ENCODE measurements around the gene SHLD3.
"Not testable (repeated sequence)": the region's sequence is repeated elsewhere in the genome, so short reads cannot be mapped to it uniquely, and the experiment has no call there.

SHLD3 gene, protein sequence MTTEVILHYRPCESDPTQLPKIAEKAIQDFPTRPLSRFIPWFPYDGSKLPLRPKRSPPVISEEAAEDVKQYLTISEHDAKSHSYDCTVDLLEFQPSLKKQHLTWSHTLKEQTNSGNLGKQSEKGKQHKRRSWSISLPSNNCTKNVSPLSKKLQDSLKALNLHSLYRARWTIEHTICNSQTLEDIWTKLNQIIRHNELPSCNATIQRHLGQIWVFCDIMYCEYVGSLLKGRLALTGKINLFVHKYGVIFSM

GRCh38 chr5:65624571-65625555, at the start of gene SHLD3, which contains the start of gene TRAPPC13:
Gene SHLD3 (plus strand): TSS chr5:65625027. CDS start chr5:65629588, 4,561 bp downstream.
Gene TRAPPC13 (plus strand): TSS chr5:65625027. CDS start chr5:65625061, 34 bp downstream.
- DNase-seq (ENCODE audit: low read depth), result peak; percentile 87
- TF ChIP-seq, protein P1, sequence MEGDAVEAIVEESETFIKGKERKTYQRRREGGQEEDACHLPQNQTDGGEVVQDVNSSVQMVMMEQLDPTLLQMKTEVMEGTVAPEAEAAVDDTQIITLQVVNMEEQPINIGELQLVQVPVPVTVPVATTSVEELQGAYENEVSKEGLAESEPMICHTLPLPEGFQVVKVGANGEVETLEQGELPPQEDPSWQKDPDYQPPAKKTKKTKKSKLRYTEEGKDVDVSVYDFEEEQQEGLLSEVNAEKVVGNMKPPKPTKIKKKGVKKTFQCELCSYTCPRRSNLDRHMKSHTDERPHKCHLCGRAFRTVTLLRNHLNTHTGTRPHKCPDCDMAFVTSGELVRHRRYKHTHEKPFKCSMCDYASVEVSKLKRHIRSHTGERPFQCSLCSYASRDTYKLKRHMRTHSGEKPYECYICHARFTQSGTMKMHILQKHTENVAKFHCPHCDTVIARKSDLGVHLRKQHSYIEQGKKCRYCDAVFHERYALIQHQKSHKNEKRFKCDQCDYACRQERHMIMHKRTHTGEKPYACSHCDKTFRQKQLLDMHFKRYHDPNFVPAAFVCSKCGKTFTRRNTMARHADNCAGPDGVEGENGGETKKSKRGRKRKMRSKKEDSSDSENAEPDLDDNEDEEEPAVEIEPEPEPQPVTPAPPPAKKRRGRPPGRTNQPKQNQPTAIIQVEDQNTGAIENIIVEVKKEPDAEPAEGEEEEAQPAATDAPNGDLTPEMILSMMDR (IDR thresholded peaks at IDR 0.05; ENCODE audit: low read depth, low read length), result no peak
- TF ChIP-seq MYC (IDR thresholded peaks at IDR 0.05; ENCODE audit: low read depth, low read length), result peak; percentile 77
- peak; percentile 68 for TF ChIP-seq MAX (IDR thresholded peaks at IDR 0.05; ENCODE audit: low read depth, low read length)
- TF ChIP-seq POLR2A (IDR thresholded peaks at IDR 0.05; ENCODE audit: extremely low read depth, insufficient read length), result peak; percentile 14
- H3K4me3 ChIP-seq (ENCODE audit: low read depth, low read length), result peak within 1 kb of the TSS; percentile 97

DNA sequence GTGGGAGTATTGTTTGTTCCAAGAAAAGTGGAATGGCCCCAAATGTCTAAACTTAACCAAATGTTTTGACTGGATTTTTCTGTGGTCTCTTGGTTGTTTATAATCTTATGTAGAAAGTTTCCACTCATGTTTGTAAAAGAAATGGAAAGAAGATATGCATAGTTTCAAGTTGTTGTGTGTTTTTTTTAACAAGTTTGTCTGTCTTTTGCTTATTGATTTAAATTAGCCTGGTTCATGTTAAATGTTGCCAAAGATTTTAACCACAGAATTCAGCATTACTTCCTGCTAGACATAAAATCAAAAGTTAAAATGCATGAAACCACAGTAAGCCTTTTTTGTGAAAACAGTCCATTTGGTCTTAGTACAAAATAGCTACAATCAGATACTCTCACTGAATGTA, 47.7 kb upstream of the SHLD3 start:
- no peak for DNase-seq (ENCODE audit: low read depth)
- no peak overlapping the region for H3K4me3 ChIP-seq (ENCODE audit: low read depth, low read length)
- no peak for TF ChIP-seq POLR2A (IDR thresholded peaks at IDR 0.05; ENCODE audit: extremely low read depth, insufficient read length)
- TF ChIP-seq MYC (IDR thresholded peaks at IDR 0.05; ENCODE audit: low read depth, low read length), result no peak
- TF ChIP-seq MAX (IDR thresholded peaks at IDR 0.05; ENCODE audit: low read depth, low read length), result no peak
- TF ChIP-seq, protein P1 (IDR thresholded peaks at IDR 0.05; ENCODE audit: low read depth, low read length), result no peak

DNA sequence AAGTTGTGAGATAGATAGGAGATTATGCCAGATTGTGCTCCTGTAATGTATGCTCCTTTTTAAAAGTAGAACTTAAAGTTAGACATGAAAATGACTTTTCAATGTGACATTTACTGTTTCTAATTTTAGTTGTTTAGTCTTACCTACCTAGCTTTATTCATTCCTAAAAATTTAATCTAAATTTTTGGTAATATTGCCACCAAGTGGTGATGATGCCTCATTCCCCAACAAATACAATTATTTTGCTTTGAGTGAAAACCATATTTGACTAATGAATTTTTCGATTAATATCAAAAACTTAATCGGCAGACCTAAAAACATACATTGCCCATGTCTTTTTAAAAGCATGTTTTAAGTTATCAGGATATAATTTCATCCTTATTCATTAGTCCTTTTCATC, 36.1 kb upstream of the SHLD3 start:
- TF ChIP-seq, protein P1 (IDR thresholded peaks at IDR 0.05; ENCODE audit: low read depth, low read length), result no peak
- TF ChIP-seq MAX (IDR thresholded peaks at IDR 0.05; ENCODE audit: low read depth, low read length) (no peak), MYC (IDR thresholded peaks at IDR 0.05; ENCODE audit: low read depth, low read length) (no peak), POLR2A (IDR thresholded peaks at IDR 0.05; ENCODE audit: extremely low read depth, insufficient read length) (no peak)
- DNase-seq (ENCODE audit: low read depth), result no peak
- no peak overlapping the region for H3K4me3 ChIP-seq (ENCODE audit: low read depth, low read length)

GRCh38 chr5:65601761-65602160, 23.1 kb upstream of the SHLD3 start:
- not testable (repeated sequence) for H3K4me3 ChIP-seq (ENCODE audit: low read depth, low read length); DNase-seq (ENCODE audit: low read depth)

GRCh38 chr5:65611524-65611923, 13.3 kb upstream of the SHLD3 start:
- TF ChIP-seq MAX (IDR thresholded peaks at IDR 0.05; ENCODE audit: low read depth, low read length) (no peak), MYC (IDR thresholded peaks at IDR 0.05; ENCODE audit: low read depth, low read length) (no peak), POLR2A (IDR thresholded peaks at IDR 0.05; ENCODE audit: extremely low read depth, insufficient read length) (no peak)
- TF ChIP-seq, protein P1 (IDR thresholded peaks at IDR 0.05; ENCODE audit: low read depth, low read length), result no peak
- H3K4me3 ChIP-seq (ENCODE audit: low read depth, low read length), result no peak overlapping the region
- no peak for DNase-seq (ENCODE audit: low read depth)

Data from NB4 (cell line).